Activated T-helper 1 cell treated with anti-CD3 and anti-CD28 coated beads, Interleukin-12 subunit alpha, Interleukin-12 subunit beta, Interleukin-2, Interleukin-4 antibody, amounts not matched to agents 30 ng/mL and 10 ng/mL and 1 ng/mL, durations not matched to agents 14 hours and 24 hours and 36 hours (primary cell): ENCODE measurements around the gene KDM5B. TPM values are rescaled to one million over a fixed set of nuclear protein-coding genes. Genes with fewer than 3 reads are reported as not detected.

ENCODE experiments used
- DNase-seq: peaks from one replicate; pipeline ENCODE4 v3.0.0; 2021; ENCODE audit warnings: low spot score
- H3K27ac Mint-ChIP-seq: one replicate; pipeline ENCODE4 v1.8.0; 2021; ENCODE audit warnings: mild to moderate bottlenecking, mixed read lengths
- H3K27me3 Mint-ChIP-seq: one replicate; pipeline ENCODE4 v1.8.0; 2022; ENCODE audit warnings: mild to moderate bottlenecking, moderate library complexity, mixed read lengths; ENCODE audit not compliant: insufficient read depth
- H3K36me3 Mint-ChIP-seq: one replicate; pipeline ENCODE4 v1.8.0; 2021; ENCODE audit warnings: low read depth, mixed read lengths
- H3K4me1 Mint-ChIP-seq: one replicate; pipeline ENCODE4 v1.8.0; 2021; ENCODE audit warnings: low read depth, mixed read lengths
- H3K4me3 Mint-ChIP-seq: one replicate; pipeline ENCODE4 v1.8.0; 2021; ENCODE audit warnings: mild to moderate bottlenecking, moderate library complexity, mixed read lengths
- H3K9me3 Mint-ChIP-seq: one replicate; pipeline ENCODE4 v1.8.0; 2021; ENCODE audit warnings: mixed read lengths
- intact Hi-C: fragments of 100-400 bp; cut with micrococcal nuclease; formaldehyde crosslinking; loops from one replicate; pipeline ENCODE4 v1.15.1; 2024
- total RNA-seq: library from RNA; stranded (reverse); gene quantifications from 2 replicates; pipeline ENCODE4 v1.2.3, GENCODE V29; 2022

Gene KDM5B
- total RNA-seq, 1 donor from 2014 or later: 102 TPM

DNA sequence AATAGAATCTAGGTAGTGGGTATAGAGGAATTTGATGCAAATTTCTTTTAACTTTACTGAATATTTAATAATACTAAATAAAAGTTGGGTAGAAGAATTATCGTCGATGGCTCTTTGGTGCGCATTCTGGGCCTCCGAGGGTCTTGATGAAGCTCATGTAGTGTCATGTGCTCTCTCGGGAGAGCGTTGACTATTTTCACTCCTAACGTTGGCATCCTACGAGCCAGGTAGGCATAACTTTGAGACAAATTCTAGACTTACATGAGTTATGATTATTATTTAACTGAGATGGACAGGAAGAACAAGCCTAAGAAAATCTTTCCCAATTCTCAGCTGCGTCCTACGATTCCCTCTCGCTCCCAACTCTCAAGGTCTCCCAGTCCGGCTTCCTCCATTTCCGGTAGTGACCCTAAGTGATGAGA is 2.0 kb upstream of the KDM5B start:
- no peak for DNase-seq
- intact Hi-C loops: loop anchor here (1.0 to 5.0 kb wide), 7 partner anchors 25 to 477 kb away; partner anchors contain the start of genes ADIPOR1, KLHL12 and RABIF
- peak overlapping the region; percentile 96 for H3K27ac Mint-ChIP-seq
- H3K9me3 Mint-ChIP-seq: no peaks in the 10 kb centered on the region
- H3K36me3 Mint-ChIP-seq: peaks cover 10% of the 10 kb centered on the region
- H3K4me1 Mint-ChIP-seq: peaks cover 60% of the 10 kb centered on the region
- H3K27me3 Mint-ChIP-seq: peaks cover 7% of the 10 kb centered on the region
- peak overlapping the region; percentile 96 for H3K4me3 Mint-ChIP-seq

DNA sequence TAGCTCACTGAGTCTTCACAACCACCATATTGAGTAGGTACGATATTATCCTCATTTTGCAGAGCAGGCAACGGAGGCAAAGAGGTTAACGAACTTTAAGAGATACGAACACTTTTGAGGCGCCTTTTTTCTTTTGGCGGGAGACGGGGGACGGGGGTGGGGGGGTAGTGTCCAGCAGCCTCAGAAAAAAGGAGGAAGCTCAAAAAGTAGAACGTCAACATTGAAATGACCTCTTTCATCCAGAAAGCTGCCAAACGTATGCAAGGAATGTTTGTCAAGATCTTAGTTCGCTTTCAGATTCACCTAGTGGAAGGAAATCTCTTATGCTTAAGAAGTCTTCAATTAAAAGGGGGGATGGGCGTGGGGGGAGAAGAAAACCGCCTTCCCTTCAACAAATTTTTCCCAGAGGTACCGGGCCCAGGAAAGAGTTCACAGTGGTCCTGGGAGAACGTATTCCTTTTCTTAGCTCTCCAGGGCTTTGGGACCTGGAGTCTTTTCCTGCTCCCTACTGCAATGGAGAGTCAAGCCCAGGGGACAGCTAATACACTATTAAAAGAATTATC is 1.5 kb upstream of the KDM5B start:
- no peaks in the 10 kb centered on the region for H3K9me3 Mint-ChIP-seq
- H3K27me3 Mint-ChIP-seq: peaks cover 2% of the 10 kb centered on the region
- H3K4me1 Mint-ChIP-seq: peaks cover 65% of the 10 kb centered on the region
- peak overlapping the region; percentile 77 for H3K27ac Mint-ChIP-seq
- peaks cover 10% of the 10 kb centered on the region for H3K36me3 Mint-ChIP-seq
- intact Hi-C loops: loop anchor here (1.0 to 5.0 kb wide), 10 partner anchors 25 to 647 kb away; partner anchors contain the start of genes ADIPOR1, KLHL12, PTPN7 and RABIF
- peak overlapping the region; percentile 96 for H3K4me3 Mint-ChIP-seq
- DNase-seq: no peak

- Mint-ChIP-seq H3K36me3 (peaks cover 5% of the 10 kb centered on the region), H3K4me3 (peak overlapping the region; percentile 93), H3K9me3 (no peaks in the 10 kb centered on the region), H3K27ac (peak overlapping the region; percentile 74), H3K27me3 (peaks cover 2% of the 10 kb centered on the region), H3K4me1 (peaks cover 79% of the 10 kb centered on the region)
- intact Hi-C loops: loop anchor here (1.0 to 5.0 kb wide), 4 partner anchors 35 to 645 kb away; partner anchors contain the start of genes PPFIA4 and PTPN7
- DNase-seq: peak; percentile 34
Observed at GRCh38 chr1:202807451-202807925, 733 bp downstream of the KDM5B start.

DNA sequence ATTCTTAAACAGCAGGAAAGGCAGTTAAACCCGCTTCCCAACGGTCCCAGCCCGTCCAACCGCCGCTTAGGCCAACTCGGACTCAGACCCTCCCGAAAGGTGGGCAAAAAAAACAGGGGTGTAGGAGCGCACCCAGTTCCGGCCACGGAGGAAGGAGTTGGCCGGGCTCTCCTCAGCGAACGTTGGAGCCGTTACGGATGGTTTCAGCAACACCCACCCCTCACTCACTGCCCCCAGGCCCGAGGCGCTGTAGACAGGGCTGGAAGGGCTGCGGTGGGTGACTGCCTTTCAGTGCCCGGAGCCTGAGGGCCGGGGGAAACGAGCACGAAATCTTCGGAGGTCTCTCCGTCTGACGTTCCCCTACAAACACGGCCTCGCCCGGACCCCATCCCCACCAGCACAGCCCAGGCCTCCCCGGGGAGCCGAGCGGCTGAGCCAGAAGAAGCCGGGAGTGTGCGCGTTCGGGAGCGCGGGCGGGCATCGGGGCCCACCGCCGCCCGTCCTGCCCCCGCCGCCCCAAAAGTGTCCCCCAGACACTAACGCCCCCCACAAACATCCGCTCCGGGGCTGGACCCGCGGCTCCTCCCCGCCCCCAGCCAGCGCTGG is 1.3 kb downstream of the KDM5B start:
- H3K4me1 Mint-ChIP-seq: peaks cover 79% of the 10 kb centered on the region
- H3K27me3 Mint-ChIP-seq: peaks cover 2% of the 10 kb centered on the region
- intact Hi-C loops: loop anchor here (1.0 to 5.0 kb wide), 6 partner anchors 35 to 645 kb away; partner anchors contain the start of genes KLHL12, PPFIA4 and PTPN7
- H3K36me3 Mint-ChIP-seq: peaks cover 5% of the 10 kb centered on the region
- peak; percentile 5 for DNase-seq
- H3K4me3 Mint-ChIP-seq: peak overlapping the region; percentile 93
- peak overlapping the region; percentile 95 for H3K27ac Mint-ChIP-seq
- H3K9me3 Mint-ChIP-seq: no peaks in the 10 kb centered on the region

GRCh38 chr1:202805886-202806844 is 2.1 kb downstream of the KDM5B start:
- H3K4me1 Mint-ChIP-seq: peaks cover 80% of the 10 kb centered on the region
- intact Hi-C loops: loop anchor here (1.0 to 5.0 kb wide), 5 partner anchors 34 to 644 kb away; partner anchors contain the start of genes KLHL12 and PTPN7
- DNase-seq: no peak
- H3K27ac Mint-ChIP-seq: peak overlapping the region; percentile 95
- peaks cover 5% of the 10 kb centered on the region for H3K36me3 Mint-ChIP-seq
- H3K4me3 Mint-ChIP-seq: peak overlapping the region; percentile 93
- H3K9me3 Mint-ChIP-seq: no peaks in the 10 kb centered on the region
- no peaks in the 10 kb centered on the region for H3K27me3 Mint-ChIP-seq

DNA sequence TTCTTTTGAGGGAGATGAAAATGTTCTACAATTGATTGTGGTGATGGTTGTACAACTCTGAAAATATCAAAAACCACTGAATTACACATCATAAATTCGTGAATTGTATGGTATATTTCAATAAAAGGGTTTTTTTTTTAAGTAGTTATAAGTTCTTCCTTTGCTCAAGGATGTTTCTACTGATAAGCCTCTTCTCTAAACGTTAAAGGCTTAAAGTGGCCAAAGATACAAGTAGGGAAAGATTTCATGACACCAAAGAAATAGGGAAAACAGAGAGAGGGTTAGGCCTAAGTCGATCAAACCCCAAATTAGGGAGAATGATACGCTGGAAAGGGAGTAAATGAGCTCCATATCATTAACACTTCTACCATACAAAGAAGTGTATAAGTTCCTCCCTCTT is 4.1 kb downstream of the KDM5B start:
- DNase-seq: no peak
- Mint-ChIP-seq H3K9me3 (no peaks in the 10 kb centered on the region), H3K4me3 (peak overlapping the region; percentile 12), H3K4me1 (peaks cover 69% of the 10 kb centered on the region), H3K27ac (peak overlapping the region; percentile 31), H3K27me3 (no peaks in the 10 kb centered on the region), H3K36me3 (peaks cover 12% of the 10 kb centered on the region)
- intact Hi-C loops: loop anchor here (5.0 kb wide), 1 partner anchor 33 kb away; no protein-coding TSS in a partner anchor

GRCh38 chr1:202802998-202803932 is 5.0 kb downstream of the KDM5B start:
- peak overlapping the region; percentile 2 for H3K4me3 Mint-ChIP-seq
- intact Hi-C loops: loop anchor here (5.0 kb wide), 1 partner anchor 34 kb away; no protein-coding TSS in a partner anchor

DNA sequence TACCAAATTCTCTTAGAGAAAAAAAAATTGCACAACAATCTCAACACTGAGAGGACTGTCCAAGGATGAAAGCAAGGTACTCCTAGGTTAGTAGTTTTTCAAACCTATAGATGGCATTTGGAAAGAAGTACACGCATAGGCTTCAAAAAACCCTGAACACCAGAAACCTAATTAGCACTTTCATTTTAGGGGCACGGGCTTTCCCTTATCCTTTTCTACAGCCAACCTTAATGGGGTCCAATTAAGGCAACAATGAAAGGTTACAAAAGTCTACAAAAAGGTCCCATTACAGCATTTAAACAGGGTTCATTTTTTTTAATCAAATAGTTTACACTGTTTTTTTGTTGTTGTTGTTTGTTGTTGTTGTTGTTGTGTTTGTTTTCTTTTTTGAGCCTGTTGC is 6.2 kb downstream of the KDM5B start:
- Mint-ChIP-seq H3K4me3 (no peak overlapping the region), H3K36me3 (peaks cover 18% of the 10 kb centered on the region), H3K4me1 (peaks cover 72% of the 10 kb centered on the region), H3K9me3 (no peaks in the 10 kb centered on the region), H3K27ac (no peak overlapping the region), H3K27me3 (no peaks in the 10 kb centered on the region)
- intact Hi-C loops: loop anchor here (5.0 kb wide), 1 partner anchor 35 kb away; no protein-coding TSS in a partner anchor
- no peak for DNase-seq

More at GRCh38 chr1:202802998-202803932, 5.0 kb downstream of the KDM5B start:
- Mint-ChIP-seq H3K27me3 (no peaks in the 10 kb centered on the region), H3K4me1 (peaks cover 63% of the 10 kb centered on the region), H3K36me3 (peaks cover 12% of the 10 kb centered on the region), H3K9me3 (no peaks in the 10 kb centered on the region), H3K27ac (peak overlapping the region; percentile 40)
- DNase-seq: no peak

GRCh38 chr1:202801175-202801574 is 7.0 kb downstream of the KDM5B start:
- peaks cover 13% of the 10 kb centered on the region for H3K36me3 Mint-ChIP-seq
- H3K27me3 Mint-ChIP-seq: no peaks in the 10 kb centered on the region
- H3K4me1 Mint-ChIP-seq: peaks cover 68% of the 10 kb centered on the region
- DNase-seq: no peak
- H3K9me3 Mint-ChIP-seq: no peaks in the 10 kb centered on the region
- no peak overlapping the region for H3K4me3 Mint-ChIP-seq
- H3K27ac Mint-ChIP-seq: no peak overlapping the region
- intact Hi-C loops: loop anchor here (5.0 kb wide), 1 partner anchor 36 kb away; no protein-coding TSS in a partner anchor

- Mint-ChIP-seq H3K4me3 (no peak overlapping the region), H3K27ac (no peak overlapping the region), H3K4me1 (peaks cover 64% of the 10 kb centered on the region), H3K27me3 (no peaks in the 10 kb centered on the region), H3K36me3 (peaks cover 12% of the 10 kb centered on the region), H3K9me3 (no peaks in the 10 kb centered on the region)
- intact Hi-C loops: loop anchor here (5.0 kb wide), 1 partner anchor 37 kb away; no protein-coding TSS in a partner anchor
- DNase-seq: no peak
Observed at GRCh38 chr1:202800742-202801141, 7.5 kb downstream of the KDM5B start.

GRCh38 chr1:202798792-202799331 is 9.4 kb downstream of the KDM5B start:
- Mint-ChIP-seq H3K27ac (no peak overlapping the region), H3K36me3 (peaks cover 12% of the 10 kb centered on the region), H3K4me3 (no peak overlapping the region), H3K4me1 (peaks cover 51% of the 10 kb centered on the region), H3K9me3 (no peaks in the 10 kb centered on the region), H3K27me3 (no peaks in the 10 kb centered on the region)
- intact Hi-C loops: no loop called here
- no peak for DNase-seq
